Daoy (cell line): ENCODE results near the gene ROM1. TPM values are rescaled to one million over a fixed set of nuclear protein-coding genes. Genes with fewer than 3 reads are reported as not detected.
A peak's percentile ranks its signal among the peaks of the same experiment; 100 is the strongest.

Experiments
- DNase-seq: peaks from one replicate; pipeline ENCODE4 v3.0.0-alpha.2; 2015; ENCODE audit warnings: low read depth
- total RNA-seq: library from RNA; depleted of rRNA; stranded (reverse); fragments of >200 nt; shearing (Covaris generic); gene quantifications from 2 replicates; pipeline ENCODE4 v1.2.3, GENCODE V29; 2014

The ROM1 gene
- total RNA-seq, 1 experiment from 2014 or later, result 2.7 TPM

GRCh38 chr11:62588966-62589637, 24.0 kb upstream of the ROM1 start:
- peak; percentile 30 for DNase-seq

GRCh38 chr11:62591448-62592145, 21.5 kb upstream of the ROM1 start, which contains the start of gene TUT1:
TSS of gene TUT1 (minus strand) at chr11:62591523. CDS start at chr11:62591485, 38 bp downstream.
- DNase-seq, result peak; percentile 98

GRCh38 chr11:62592146-62592815, 20.8 kb upstream of the ROM1 start:
- DNase-seq, result no peak

GRCh38 chr11:62592989-62593421, 20.1 kb upstream of the ROM1 start:
- no peak for DNase-seq

- DNase-seq, result peak; percentile 76
Measured at GRCh38 chr11:62593434-62594044, 19.5 kb upstream of the ROM1 start.

- DNase-seq, result no peak
Measured at GRCh38 chr11:62595124-62595523, 17.9 kb upstream of the ROM1 start.

GRCh38 chr11:62599069-62599696, 13.9 kb upstream of the ROM1 start:
- peak; percentile 91 for DNase-seq

- no peak for DNase-seq
Measured at GRCh38 chr11:62599901-62600300, 13.2 kb upstream of the ROM1 start.

- no peak for DNase-seq
Measured at GRCh38 chr11:62600367-62601121, 12.5 kb upstream of the ROM1 start.

- peak; percentile 57 for DNase-seq
Measured at GRCh38 chr11:62601122-62601371, 12.0 kb upstream of the ROM1 start.

- DNase-seq, result peak; percentile 98
Measured at GRCh38 chr11:62601372-62602140, 11.5 kb upstream of the ROM1 start, which contains the start of gene MTA2. TSS of gene MTA2 (minus strand) at chr11:62601865. CDS start at chr11:62601450, 415 bp downstream.

GRCh38 chr11:62602141-62603071, 10.7 kb upstream of the ROM1 start:
- peak; percentile 85 for DNase-seq

GRCh38 chr11:62603072-62603408, 10.0 kb upstream of the ROM1 start:
- no peak for DNase-seq

GRCh38 chr11:62603776-62604299, 9.2 kb upstream of the ROM1 start:
- DNase-seq, result no peak

- no peak for DNase-seq
Measured at GRCh38 chr11:62604460-62605120, 8.5 kb upstream of the ROM1 start.

GRCh38 chr11:62605467-62605866, 7.6 kb upstream of the ROM1 start:
- no peak for DNase-seq

- DNase-seq, result no peak
Measured at GRCh38 chr11:62605902-62606301, 7.2 kb upstream of the ROM1 start.

GRCh38 chr11:62607714-62608113, 5.3 kb upstream of the ROM1 start:
- DNase-seq, result no peak

- DNase-seq, result no peak
Measured at GRCh38 chr11:62608776-62609175, 4.3 kb upstream of the ROM1 start.
